ENCODE results near the gene DENND4A. TPM values are rescaled to one million over a fixed set of nuclear protein-coding genes. Genes with fewer than 3 reads are reported as not detected.

Gene DENND4A
- total RNA-seq, 4 donors from 2014 or later: 7.4 to 16.4 (median 13.3) TPM

DNA sequence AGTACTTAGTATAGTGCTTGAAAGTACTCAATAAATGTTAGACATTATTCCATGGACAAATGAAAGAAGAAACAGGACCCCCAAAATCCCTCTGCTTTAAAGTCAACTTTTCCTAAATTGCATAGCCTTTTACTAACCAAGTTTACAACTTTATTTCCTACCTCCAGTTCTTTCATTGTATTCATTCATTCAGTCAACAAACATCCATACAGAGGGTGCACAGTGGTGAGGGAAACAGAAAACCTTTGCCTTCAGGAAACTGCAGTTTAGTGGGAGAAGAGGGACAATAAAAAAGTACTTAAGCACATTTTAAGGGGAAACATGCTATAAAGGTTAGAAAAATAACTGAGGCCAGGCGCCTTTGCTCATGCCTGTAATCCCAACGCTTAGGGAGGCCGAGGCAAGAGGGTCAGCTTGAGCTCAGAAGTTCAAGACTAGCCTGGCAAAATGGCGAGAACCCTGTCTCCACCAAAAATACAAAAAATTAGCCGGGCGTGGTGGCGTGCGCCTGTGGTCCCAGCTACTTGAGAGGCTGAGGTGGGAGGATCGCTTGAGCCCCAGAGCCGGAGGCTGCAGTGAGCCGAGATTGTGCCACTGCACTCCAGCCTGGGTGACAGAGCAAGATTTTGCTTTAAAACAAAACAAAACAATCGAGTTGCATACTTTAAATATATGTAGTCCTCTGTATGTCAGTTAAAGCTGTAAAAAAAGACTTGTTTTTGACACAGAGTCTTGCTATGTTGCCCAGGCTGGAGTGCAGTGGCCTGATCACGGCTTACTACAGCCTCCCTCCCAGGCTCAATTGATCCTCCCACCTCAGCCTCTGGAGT lies 1.1 kb upstream of the DENND4A start:
- no peak overlapping the region for H3K4me3 ChIP-seq (ENCODE audit: low read depth, poor library complexity, severe bottlenecking)
- TF ChIP-seq POLR2A (IDR thresholded peaks at IDR 0.05) (no peak), CTCF (IDR thresholded peaks at IDR 0.05) (no peak)
- no peak for DNase-seq (ENCODE audit: low spot score in 2 of 2)
- WGBS, 2 donors: 94 to 97% methylated on average over 13 of the region's 13 CpGs
- intact Hi-C loops (cut with DNase I; ENCODE audit: low total_unique reads): no loop called here

DNA sequence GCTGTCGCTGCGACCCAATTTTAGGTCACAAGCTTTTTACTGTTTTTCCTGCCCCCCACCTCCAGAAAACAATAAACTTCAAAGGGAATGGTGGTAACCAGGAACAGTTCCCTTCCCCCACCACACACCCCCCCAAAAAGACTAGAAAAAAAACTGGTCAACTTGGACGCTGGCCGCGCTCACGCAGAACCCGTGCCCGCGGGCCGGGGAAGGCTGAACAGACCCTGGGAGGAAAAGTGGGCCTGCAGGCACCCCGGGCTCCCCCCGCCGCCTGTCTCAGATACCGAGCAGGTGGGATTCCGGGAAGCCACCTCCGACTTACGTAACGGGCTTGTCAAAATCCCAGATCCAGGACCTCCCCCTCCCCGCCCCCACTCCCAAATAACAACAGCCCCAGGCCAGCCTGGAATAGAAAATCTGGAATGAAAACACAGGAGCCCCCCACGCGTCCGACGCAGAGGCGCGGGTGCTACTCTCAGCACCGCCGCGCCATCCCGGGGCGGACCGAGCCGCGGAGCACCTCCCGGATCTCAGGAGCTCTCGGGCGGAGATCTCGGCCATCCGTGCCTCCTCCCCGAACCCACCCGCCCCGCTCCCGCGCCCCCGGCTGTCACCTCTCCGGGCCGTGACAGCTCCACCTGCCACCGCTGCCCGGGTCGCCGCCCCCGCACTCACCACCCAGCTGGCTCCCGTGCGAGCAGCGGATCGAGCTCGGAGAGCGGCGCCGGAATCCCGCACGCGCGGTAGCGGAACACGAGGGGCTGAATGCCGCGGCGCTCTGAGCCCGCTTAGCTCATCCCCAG lies 557 bp downstream of the DENND4A start:
- peak overlapping the region; percentile 80 for H3K4me3 ChIP-seq (ENCODE audit: low read depth, poor library complexity, severe bottlenecking)
- no peak for TF ChIP-seq CTCF (IDR thresholded peaks at IDR 0.05)
- peak in 1 of 2 donors; percentile 16 for TF ChIP-seq POLR2A (IDR thresholded peaks at IDR 0.05)
- DNase-seq (ENCODE audit: low spot score in 2 of 2): peak; percentile 59 to 92
- WGBS, 2 donors: 0 to 1% methylated on average over 30 to 39 of the region's 69 CpGs
- intact Hi-C loops (cut with DNase I; ENCODE audit: low total_unique reads): no loop called here

DNA sequence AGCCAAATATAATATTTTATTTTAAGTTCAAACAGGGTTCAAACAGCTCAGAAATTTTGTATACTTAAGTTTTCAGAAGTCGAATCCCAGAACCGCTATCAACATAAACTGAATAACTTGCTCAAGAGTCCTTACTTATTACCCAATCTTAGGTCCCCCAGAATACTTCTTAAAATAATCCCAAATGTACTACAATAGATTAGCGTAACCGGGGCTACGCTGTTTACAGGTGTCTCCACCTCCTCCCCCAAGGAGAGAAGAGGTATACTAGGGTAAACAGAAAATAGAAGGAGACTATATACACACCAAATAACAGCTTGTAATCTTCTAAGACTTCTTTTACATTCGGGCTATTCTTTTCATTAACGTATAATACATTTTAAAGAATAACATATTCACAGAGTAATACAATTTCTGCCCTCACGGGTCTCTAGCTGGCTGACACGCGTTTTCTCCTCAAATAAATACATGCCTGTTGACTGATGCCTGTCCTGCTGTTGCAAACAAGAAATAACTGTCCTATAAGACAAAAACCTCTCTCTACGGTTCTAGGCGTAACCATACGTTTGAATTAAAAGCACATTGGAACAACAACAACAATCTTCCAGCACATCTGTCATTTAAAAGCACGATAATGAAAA lies 1.3 kb downstream of the DENND4A start:
- WGBS, 2 donors: 3 to 7% methylated on average over 14 of the region's 14 CpGs
- no peak for TF ChIP-seq CTCF (IDR thresholded peaks at IDR 0.05)
- no peak for TF ChIP-seq POLR2A (IDR thresholded peaks at IDR 0.05)
- H3K4me3 ChIP-seq (ENCODE audit: low read depth, poor library complexity, severe bottlenecking): peak overlapping the region; percentile 80
- intact Hi-C loops (cut with DNase I; ENCODE audit: low total_unique reads): no loop called here
- no peak for DNase-seq (ENCODE audit: low spot score in 2 of 2)

GRCh38 chr15:65789759-65790425 lies 2.2 kb downstream of the DENND4A start:
- 86 to 87% methylated on average over 10 of the region's 10 CpGs for WGBS, 2 donors
- no peak for TF ChIP-seq CTCF (IDR thresholded peaks at IDR 0.05)
- TF ChIP-seq POLR2A (IDR thresholded peaks at IDR 0.05): no peak
- intact Hi-C loops (cut with DNase I; ENCODE audit: low total_unique reads): no loop called here
- no peak for DNase-seq (ENCODE audit: low spot score in 2 of 2)
- no peak overlapping the region for H3K4me3 ChIP-seq (ENCODE audit: low read depth, poor library complexity, severe bottlenecking)

GRCh38 chr15:65789105-65789504 lies 3.0 kb downstream of the DENND4A start:
- intact Hi-C loops (cut with DNase I; ENCODE audit: low total_unique reads): no loop called here
- 98 to 99% methylated on average over 3 of the region's 3 CpGs for WGBS, 2 donors

More at GRCh38 chr15:65789105-65789504, 3.0 kb downstream of the DENND4A start:
- no peak for DNase-seq (ENCODE audit: low spot score in 2 of 2)
- H3K4me3 ChIP-seq (ENCODE audit: low read depth, poor library complexity, severe bottlenecking): no peak overlapping the region
- TF ChIP-seq POLR2A (IDR thresholded peaks at IDR 0.05): no peak

Data from lower leg skin (tissue), 4 donors.